H54 (cell line): ENCODE results near the gene REG3G.
"Not testable (repeated sequence)": the region's sequence is repeated elsewhere in the genome, so short reads cannot be mapped to it uniquely, and the experiment has no call there.

Experiments
- DNase-seq: peaks from one replicate; pipeline ENCODE4 v3.0.0; 2011; ENCODE audit warnings: low spot score, mixed read lengths; ENCODE audit not compliant: insufficient read length
- FAIRE-seq: peaks from 3 replicates; lab custom pipeline; 2011; peaks lifted over from hg19 to GRCh38; lab: Jason Lieb, UNC
- POLR2A ChIP-seq: IDR thresholded peaks from 2 replicates; pipeline ENCODE4 v1.6.1; 2011; ENCODE audit warnings: low read depth, mild to moderate bottlenecking, low read length

REG3G gene

GRCh38 chr2:78999406-78999805 is 26.1 kb upstream of the REG3G start:
- DNase-seq (no peak), FAIRE-seq (no peak)
- no peak for TF ChIP-seq POLR2A

DNA sequence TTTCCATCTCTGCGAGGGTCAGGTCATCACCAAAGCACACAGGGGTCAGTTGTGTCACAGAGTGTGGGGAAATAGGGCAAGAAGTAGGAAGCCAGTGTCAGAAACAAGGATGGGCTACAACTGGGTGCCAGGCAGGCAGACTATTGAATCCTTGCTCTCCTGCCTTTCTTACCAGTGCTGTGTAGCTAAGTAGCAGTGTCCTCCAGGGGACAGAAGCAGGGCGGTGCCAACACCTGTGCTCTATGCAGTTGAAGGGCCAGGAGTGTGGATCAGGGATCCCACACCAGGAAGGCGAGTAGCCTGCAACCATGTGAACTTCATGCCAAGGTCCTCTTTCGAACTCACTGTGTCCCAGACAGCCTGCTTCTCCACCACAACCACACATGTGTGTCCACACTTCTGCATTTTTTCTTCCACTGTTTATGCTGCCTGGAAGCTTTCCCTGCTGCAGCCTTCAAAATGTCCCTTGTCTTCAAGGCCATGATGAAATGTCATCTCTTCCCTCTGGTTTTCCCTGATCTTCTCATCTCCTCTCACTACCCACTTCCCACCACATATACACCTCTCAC is 25.4 kb upstream of the REG3G start:
- DNase-seq (no peak), FAIRE-seq (no peak)
- TF ChIP-seq POLR2A, result no peak

- FAIRE-seq (no peak), DNase-seq (no peak)
- TF ChIP-seq POLR2A, result no peak
Measured at GRCh38 chr2:79001285-79001684, 24.2 kb upstream of the REG3G start.

DNA sequence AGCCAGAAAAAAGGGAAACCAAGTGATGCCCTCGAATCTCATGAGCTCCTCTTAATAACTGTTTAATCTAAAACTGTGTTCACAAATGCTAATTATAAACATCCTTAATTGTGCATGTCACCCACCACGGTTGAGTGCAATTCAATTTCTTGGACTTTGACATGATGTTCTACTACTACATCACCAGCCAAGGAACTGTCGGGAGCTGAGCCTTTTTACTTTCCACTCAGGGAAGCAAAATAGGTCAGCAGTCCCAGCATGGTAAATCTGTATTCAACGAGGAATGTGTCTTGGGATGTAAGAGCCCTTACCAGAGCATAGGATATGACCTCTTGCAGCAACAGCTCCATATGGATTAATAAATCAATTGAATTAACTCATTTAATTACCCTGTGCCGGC is 20.8 kb upstream of the REG3G start:
- DNase-seq (no peak), FAIRE-seq (no peak)
- no peak for TF ChIP-seq POLR2A

DNA sequence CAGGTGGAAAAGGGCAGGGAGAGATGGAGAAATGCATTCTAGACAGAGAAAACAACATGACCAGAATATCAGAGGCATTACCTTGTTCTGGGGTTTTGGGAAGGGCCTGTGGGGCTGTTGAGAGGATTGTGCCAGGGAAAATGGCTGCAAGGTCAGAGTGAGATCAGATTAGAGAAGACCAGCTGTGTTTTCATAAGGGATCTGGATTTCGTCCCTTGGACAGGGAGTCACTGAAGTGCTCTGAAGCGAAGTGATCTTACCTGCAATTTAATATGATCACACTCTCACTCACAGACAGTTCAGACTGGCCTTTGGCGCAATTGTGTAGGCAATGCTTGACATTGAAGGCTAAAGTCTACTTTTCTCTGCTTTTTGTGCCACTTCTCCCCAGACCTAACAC is 20.3 kb upstream of the REG3G start:
- FAIRE-seq (no peak), DNase-seq (no peak)
- no peak for TF ChIP-seq POLR2A

GRCh38 chr2:79009388-79009787 is 16.1 kb upstream of the REG3G start:
- DNase-seq (no peak), FAIRE-seq (no peak)
- TF ChIP-seq POLR2A, result no peak

- TF ChIP-seq POLR2A, result no peak
- no peak for FAIRE-seq
- no peak for DNase-seq
Measured at GRCh38 chr2:79011496-79011895, 14.0 kb upstream of the REG3G start.

DNA sequence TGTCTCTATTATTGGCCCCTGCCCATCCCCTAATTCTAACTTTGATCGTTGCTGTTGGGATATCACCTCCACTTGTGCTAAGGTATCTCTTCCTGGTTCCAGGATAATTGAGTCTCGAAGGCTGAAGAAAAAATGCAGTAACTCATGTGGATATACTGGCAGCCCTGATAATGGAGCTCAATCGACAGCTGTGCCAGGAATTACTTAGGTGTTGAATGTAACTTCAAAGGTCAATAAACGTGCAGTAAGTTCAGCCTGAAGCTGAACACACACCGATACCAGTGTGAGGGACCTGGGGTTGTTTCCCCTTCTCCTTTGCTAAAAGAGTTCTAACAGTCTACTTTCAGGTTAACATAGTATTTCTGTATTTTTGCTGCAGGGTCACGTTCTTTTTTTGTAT is 11.9 kb upstream of the REG3G start:
- FAIRE-seq (no peak), DNase-seq (no peak)
- TF ChIP-seq POLR2A, result no peak

DNA sequence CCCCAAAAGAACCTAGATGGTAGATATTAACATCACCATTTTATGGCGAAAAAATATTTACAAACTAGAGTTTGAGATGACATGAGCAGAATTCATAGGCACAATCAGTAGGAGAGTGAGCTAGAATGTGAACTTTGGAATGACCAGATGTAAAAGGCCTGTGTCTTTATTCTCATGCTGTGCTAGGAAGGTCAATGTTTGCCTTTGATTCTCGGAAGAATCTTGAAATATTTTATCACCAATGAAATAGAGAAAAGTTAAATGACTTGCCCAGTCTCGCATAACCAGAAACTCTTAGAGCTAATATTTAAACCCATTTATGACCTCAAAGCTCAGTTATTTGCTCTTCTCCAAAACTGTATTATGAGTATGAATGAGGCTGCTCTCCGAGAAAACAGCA is 9.2 kb upstream of the REG3G start:
- TF ChIP-seq POLR2A, result no peak
- no peak for DNase-seq
- FAIRE-seq, result no peak

DNA sequence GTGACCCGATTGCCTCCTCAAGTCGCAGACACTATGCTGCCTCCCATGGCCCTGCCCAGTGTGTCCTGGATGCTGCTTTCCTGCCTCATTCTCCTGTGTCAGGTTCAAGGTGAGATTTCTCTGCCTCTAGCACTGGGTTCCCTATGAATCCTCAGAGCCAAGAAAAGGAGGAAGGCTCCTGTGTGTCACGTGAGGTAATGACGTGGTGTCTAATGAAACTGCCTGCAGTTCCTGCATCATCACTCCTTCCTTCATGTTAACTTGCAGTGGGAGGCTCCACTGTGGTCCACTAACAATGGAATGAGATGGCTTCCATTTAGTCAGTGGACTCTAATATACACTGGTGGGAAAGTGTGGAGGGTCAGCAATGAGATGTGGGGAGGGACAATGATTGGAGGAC is 559 bp downstream of the REG3G start:
- DNase-seq, result no peak
- no peak for TF ChIP-seq POLR2A

DNA sequence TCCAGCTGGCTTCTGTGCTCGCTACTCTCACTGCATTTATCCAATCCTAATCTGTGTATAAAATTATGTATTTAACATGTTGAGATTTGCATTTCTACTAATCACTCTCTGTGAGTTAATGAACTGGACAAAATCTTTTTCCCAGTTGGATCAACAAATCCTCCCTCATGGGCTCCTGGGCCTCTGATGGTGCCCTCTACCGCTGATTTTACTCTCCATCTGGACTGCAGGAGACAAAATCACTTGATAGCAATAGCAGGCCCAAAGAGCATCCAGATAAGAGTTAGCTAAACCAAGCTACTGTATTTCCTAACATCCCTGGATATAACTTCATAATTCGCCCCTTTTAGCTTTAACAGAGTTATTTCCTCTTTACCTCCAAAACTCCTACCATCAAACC is 14.4 kb downstream of the REG3G start:
- no peak for TF ChIP-seq POLR2A

More for the DNA sequence above, 559 bp downstream of the REG3G start:
- FAIRE-seq, result no peak

DNA sequence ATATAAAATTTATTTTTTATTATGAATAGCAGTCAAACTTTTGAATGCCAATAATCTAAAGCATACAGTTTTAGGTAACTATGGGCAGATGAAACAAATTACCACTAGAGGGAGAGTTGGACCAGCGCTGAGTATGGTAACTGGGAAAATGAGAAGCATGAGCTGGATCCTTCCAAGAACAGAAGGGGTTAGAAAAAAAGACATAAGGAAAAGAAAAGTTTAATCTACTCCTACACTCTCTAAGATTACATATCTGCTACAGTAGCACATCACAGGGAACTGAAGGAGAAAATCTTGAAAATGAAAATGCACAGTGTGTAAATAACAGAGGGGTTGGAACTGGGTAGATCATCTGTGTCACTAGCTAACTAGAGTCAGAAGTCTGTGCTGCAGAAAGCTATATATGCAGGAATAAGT is 15.5 kb downstream of the REG3G start:
- no peak for FAIRE-seq
- no peak for TF ChIP-seq POLR2A
- no peak for DNase-seq

More for the DNA sequence above, 14.4 kb downstream of the REG3G start:
- FAIRE-seq, result no peak
- DNase-seq, result no peak

- not testable (repeated sequence) for DNase-seq, FAIRE-seq
Measured at GRCh38 chr2:79053486-79053885, 28.0 kb downstream of the REG3G start.

GRCh38 chr2:79054769-79055168 is 29.3 kb downstream of the REG3G start:
- DNase-seq, FAIRE-seq: not testable (repeated sequence)

GRCh38 chr2:79065201-79065600 is 39.7 kb downstream of the REG3G start:
- TF ChIP-seq POLR2A, result no peak
- no peak for FAIRE-seq
- no peak for DNase-seq

GRCh38 chr2:79071078-79071477 is 45.6 kb downstream of the REG3G start:
- TF ChIP-seq POLR2A, result no peak
- FAIRE-seq (no peak), DNase-seq (no peak)
